Activated CD4-positive, alpha-beta T cell treated with anti-CD3 and anti-CD28 coated beads, Interleukin-2, amount 10 ng/mL, durations not matched to agents 7 days and 5 days (primary cell): ENCODE data around the gene ABCC11. TPM values are rescaled to one million over a fixed set of nuclear protein-coding genes. Genes with fewer than 3 reads are reported as not detected.
"Not testable (repeated sequence)": the region's sequence is repeated elsewhere in the genome, so short reads cannot be mapped to it uniquely, and the experiment has no call there.

ENCODE experiments used
- CTCF ChIA-PET: fragments of 350-600 bp; sonication (Branson Sonifier 250); formaldehyde crosslinking; loops from one replicate; lab custom pipeline; 2021; ENCODE audit warnings: antibody characterized with exemption; lab: Charles Lee
- POLR2A ChIA-PET: fragments of 350-600 bp; sonication (Branson Sonifier 250); formaldehyde crosslinking; loops from one replicate; lab custom pipeline; 2021; ENCODE audit warnings: antibody characterized with exemption; lab: Charles Lee
- DNase-seq: peaks from one replicate; pipeline ENCODE4 v3.0.0-alpha.2; 2020
- H3K27ac Mint-ChIP-seq: one replicate; pipeline ENCODE4 v1.8.0; 2021; ENCODE audit warnings: mild to moderate bottlenecking, moderate library complexity, mixed read lengths
- H3K27me3 Mint-ChIP-seq: one replicate; pipeline ENCODE4 v1.8.0; 2021; ENCODE audit warnings: mixed read lengths
- H3K36me3 Mint-ChIP-seq: one replicate; pipeline ENCODE4 v1.8.0; 2021; ENCODE audit warnings: low read depth, mixed read lengths
- H3K4me1 Mint-ChIP-seq: one replicate; pipeline ENCODE4 v1.8.0; 2021; ENCODE audit warnings: mixed read lengths
- H3K4me3 Mint-ChIP-seq: one replicate; pipeline ENCODE4 v1.8.0; 2021; ENCODE audit warnings: mild to moderate bottlenecking, moderate library complexity, mixed read lengths
- H3K9me3 Mint-ChIP-seq: one replicate; pipeline ENCODE4 v1.8.0; 2021; ENCODE audit warnings: mixed read lengths
- total RNA-seq, 2 experiments: library from RNA; stranded (reverse); gene quantifications; one replicate each; pipeline ENCODE4 v1.2.3, GENCODE V29; 2021

ABCC11 gene
- total RNA-seq, 2 experiments from 2014 or later: 0.10 TPM; not detected in 1

GRCh38 chr16:48188449-48189102 lies 58.8 kb downstream of the ABCC11 start:
- CTCF ChIA-PET: interaction anchor here (0.6 kb wide), 1 partner anchor 1850 kb away, joined by 3 read pairs; no protein-coding TSS in a partner anchor
- H3K27ac Mint-ChIP-seq: no peak overlapping the region
- no peak for DNase-seq
- H3K27me3 Mint-ChIP-seq: peaks cover 3% of the 10 kb centered on the region
- POLR2A ChIA-PET: no interaction called here
- H3K4me3 Mint-ChIP-seq: no peak overlapping the region
- no peaks in the 10 kb centered on the region for H3K9me3 Mint-ChIP-seq
- peaks cover 20% of the 10 kb centered on the region for H3K4me1 Mint-ChIP-seq
- H3K36me3 Mint-ChIP-seq: no peaks in the 10 kb centered on the region

DNA sequence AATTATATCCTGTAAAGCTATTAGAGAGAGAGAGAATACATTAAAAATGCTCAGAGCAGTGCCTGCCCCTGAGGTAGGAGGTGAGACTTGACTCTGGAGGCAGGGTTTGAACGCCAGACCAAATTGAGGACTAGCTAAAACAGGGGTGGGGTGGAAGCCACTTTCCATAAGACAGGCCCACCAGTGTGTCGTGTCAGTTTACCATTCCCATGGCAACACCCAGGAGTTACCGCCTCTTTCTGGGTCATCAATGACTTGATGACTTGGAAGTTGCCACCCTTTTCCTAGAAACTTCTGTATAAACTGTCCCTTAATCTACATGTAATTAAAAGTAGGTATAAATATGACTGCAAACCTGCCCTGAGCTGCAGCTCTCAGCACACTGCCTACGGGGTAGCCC lies 59.6 kb downstream of the ABCC11 start:
- Mint-ChIP-seq H3K27ac (no peak overlapping the region), H3K4me1 (peaks cover 20% of the 10 kb centered on the region), H3K4me3 (no peak overlapping the region), H3K36me3 (no peaks in the 10 kb centered on the region), H3K27me3 (peaks cover 3% of the 10 kb centered on the region), H3K9me3 (no peaks in the 10 kb centered on the region)
- no peak for DNase-seq
- ChIA-PET POLR2A (no interaction called here), CTCF (no interaction called here)

DNA sequence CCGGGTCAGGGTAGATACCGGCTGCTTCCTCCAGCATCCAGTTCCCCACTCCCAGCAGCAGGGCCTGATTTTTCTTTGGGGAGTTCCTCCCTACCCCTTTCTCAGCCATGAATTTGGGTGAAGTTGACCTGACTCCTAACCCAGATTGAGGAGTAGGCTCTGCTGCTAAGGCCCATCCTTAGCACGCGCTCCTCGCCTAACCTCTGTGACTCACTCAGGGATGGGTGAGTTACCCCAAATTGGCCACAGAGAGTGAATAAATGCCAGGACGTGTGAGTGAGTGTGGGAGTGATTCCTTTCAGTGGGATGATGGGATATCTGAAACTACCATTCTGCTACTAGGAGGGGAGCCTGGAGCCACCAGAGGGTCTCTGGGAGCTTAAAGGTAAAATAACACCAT lies 62.7 kb downstream of the ABCC11 start:
- ChIA-PET CTCF (interaction anchor here (1.1 kb wide), 1 partner anchor 438 kb away, joined by 4 read pairs; no protein-coding TSS in a partner anchor), POLR2A (no interaction called here)
- no peak overlapping the region for H3K4me3 Mint-ChIP-seq
- no peaks in the 10 kb centered on the region for H3K36me3 Mint-ChIP-seq
- no peak for DNase-seq
- no peaks in the 10 kb centered on the region for H3K9me3 Mint-ChIP-seq
- H3K27ac Mint-ChIP-seq: no peak overlapping the region
- H3K4me1 Mint-ChIP-seq: peaks cover 15% of the 10 kb centered on the region
- H3K27me3 Mint-ChIP-seq: peaks cover 3% of the 10 kb centered on the region

DNA sequence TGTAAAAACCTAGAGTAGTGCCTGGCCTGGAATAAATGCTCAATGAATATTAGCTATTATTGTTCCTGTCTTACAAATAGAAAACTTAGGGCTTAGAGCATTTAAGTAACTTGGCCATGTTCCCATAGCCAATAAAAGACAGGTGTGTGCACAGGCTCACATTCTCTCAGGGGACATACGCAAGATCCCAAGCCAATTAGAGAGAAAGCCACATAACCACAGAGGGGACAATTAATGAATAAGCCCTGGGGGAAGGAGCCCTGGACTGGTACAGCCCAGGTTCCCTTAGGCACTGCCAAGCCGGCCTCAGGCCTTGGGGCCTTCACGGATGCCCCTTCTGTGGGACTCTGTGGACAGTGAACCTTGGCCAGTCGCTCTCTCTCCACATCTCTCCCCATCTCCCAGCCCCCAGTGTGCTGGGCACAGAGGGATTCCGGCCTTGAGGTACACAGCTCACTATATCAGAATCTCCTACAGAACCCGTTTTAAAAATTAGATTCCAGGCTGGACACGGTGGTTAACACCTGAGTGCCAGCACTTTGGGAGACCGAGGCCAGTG lies 64.3 kb downstream of the ABCC11 start:
- H3K27ac Mint-ChIP-seq: no peak overlapping the region
- POLR2A ChIA-PET: no interaction called here
- no peaks in the 10 kb centered on the region for H3K9me3 Mint-ChIP-seq
- H3K4me3 Mint-ChIP-seq: no peak overlapping the region
- H3K36me3 Mint-ChIP-seq: no peaks in the 10 kb centered on the region
- CTCF ChIA-PET: interaction anchor here (0.8 to 2.2 kb wide), 2 partner anchors 10 to 440 kb away, joined by 3 to 6 read pairs; no protein-coding TSS in a partner anchor
- H3K27me3 Mint-ChIP-seq: peaks cover 3% of the 10 kb centered on the region
- DNase-seq: no peak
- H3K4me1 Mint-ChIP-seq: peaks cover 2% of the 10 kb centered on the region

DNA sequence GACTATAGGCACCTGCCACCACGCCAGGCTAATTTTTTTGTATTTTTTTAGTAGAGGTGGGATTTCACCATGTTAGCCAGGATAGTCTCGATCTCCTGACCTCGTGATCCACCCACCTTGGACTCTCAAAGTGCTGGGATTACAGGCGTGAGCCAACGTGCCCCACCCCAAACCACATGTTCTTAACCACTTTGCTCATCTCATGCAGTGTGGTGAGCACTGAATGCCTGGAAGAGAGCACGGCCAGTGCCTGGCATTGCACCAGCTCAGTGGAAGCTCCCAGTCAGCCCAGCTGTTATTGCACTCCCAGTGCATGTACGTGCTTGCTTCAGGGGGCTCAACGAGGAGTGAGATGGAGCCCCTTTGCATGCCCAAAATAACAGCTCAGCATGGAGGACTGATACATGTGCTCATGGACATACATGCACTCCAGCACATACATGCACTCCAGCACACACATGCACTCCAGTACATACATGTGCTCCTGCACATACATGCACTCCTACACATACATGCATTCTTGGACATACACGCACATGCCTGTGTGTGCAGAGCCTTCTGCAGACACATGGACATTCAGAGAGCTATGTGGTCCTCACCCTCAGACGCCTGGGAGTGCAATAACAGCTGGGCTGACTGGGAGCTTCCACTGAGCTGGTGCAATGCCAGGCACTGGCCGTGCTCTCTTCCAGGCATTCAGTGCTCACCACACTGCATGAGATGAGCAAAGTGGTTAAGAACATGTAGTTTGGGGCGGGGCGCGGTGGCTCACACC lies 65.4 kb downstream of the ABCC11 start:
- H3K27ac Mint-ChIP-seq, H3K9me3 Mint-ChIP-seq, DNase-seq, POLR2A ChIA-PET, H3K4me1 Mint-ChIP-seq, H3K36me3 Mint-ChIP-seq, H3K27me3 Mint-ChIP-seq, H3K4me3 Mint-ChIP-seq: not testable (repeated sequence)
- CTCF ChIA-PET: interaction anchor here (2.2 kb wide), 1 partner anchor 441 kb away, joined by 6 read pairs; no protein-coding TSS in a partner anchor

GRCh38 chr16:48180868-48181480 lies 66.4 kb downstream of the ABCC11 start:
- H3K9me3 Mint-ChIP-seq: no peaks in the 10 kb centered on the region
- POLR2A ChIA-PET: no interaction called here
- H3K27me3 Mint-ChIP-seq: peaks cover 5% of the 10 kb centered on the region
- no peaks in the 10 kb centered on the region for H3K4me1 Mint-ChIP-seq
- no peaks in the 10 kb centered on the region for H3K36me3 Mint-ChIP-seq
- no peak overlapping the region for H3K4me3 Mint-ChIP-seq
- CTCF ChIA-PET: no interaction called here
- DNase-seq: no peak
- no peak overlapping the region for H3K27ac Mint-ChIP-seq

DNA sequence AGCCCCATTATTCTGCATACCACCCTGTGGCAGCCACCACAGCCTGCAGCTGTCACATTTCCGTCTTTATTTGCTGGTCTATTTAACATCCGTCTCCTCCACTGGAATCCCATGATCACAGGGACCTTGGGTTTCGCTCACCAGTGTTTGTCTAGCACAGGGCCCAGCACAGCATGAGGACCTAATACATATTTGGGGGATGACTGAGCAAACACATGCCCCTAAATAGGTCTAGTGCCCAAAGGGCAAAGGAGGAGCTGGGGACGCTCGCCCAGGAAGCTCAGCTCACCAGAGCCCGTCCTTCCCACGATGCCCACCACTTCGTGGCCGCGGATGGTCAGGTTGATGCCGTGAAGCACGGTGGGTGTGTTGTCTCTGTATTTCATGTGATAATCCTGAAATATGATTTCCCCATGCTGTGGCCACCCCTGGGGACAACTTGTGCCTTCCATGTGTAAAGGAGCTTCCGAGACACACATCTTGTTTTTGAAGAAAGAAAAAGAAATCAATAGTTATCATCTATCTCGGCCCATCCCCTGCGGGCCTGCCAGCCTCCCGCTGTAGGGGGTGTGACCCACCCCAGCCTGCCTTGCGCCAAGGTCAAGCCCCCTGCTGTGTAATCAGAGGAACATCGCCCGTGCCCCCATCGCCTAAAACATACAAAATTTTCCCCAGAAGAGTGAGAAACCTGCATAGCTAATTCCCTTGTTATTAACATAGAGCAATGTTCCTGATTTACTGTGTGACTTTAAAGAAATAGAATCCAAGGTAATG lies 70.5 kb downstream of the ABCC11 start:
- no peaks in the 10 kb centered on the region for H3K36me3 Mint-ChIP-seq
- POLR2A ChIA-PET: no interaction called here
- H3K27me3 Mint-ChIP-seq: peaks cover 7% of the 10 kb centered on the region
- no peak overlapping the region for H3K4me3 Mint-ChIP-seq
- no peaks in the 10 kb centered on the region for H3K4me1 Mint-ChIP-seq
- H3K9me3 Mint-ChIP-seq: no peaks in the 10 kb centered on the region
- CTCF ChIA-PET: interaction anchor here (0.8 to 1.8 kb wide), 4 partner anchors 10 to 1035 kb away, joined by 3 to 5 read pairs (median 4); no protein-coding TSS in a partner anchor
- no peak overlapping the region for H3K27ac Mint-ChIP-seq
- DNase-seq: no peak

DNA sequence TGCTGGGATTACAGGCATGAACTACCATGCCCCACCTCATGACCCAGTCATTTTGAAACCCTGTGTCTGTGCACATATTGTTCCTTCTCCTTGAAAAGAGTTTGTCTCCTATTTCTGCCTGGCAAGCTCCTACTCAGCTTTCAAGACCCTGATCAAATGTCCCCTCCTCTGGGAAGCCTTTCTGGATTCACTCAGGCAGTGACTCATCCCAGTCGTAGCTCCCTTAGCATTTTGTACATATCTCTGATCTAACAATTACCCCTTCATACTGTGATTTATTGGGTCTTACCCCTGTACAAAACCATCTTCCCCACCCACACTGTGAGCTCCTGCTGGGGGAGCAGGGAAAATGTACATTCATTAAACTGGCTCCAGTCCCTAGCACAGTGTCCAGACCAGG lies 73.5 kb downstream of the ABCC11 start:
- ChIA-PET POLR2A (no interaction called here), CTCF (interaction anchor here (1.2 kb wide), 1 partner anchor 1030 kb away, joined by 3 read pairs; the partner anchor contains the start of gene NETO2)
- no peak overlapping the region for H3K4me3 Mint-ChIP-seq
- peaks cover 7% of the 10 kb centered on the region for H3K27me3 Mint-ChIP-seq
- no peaks in the 10 kb centered on the region for H3K36me3 Mint-ChIP-seq
- H3K9me3 Mint-ChIP-seq: no peaks in the 10 kb centered on the region
- no peak overlapping the region for H3K27ac Mint-ChIP-seq
- H3K4me1 Mint-ChIP-seq: no peaks in the 10 kb centered on the region
- no peak for DNase-seq

DNA sequence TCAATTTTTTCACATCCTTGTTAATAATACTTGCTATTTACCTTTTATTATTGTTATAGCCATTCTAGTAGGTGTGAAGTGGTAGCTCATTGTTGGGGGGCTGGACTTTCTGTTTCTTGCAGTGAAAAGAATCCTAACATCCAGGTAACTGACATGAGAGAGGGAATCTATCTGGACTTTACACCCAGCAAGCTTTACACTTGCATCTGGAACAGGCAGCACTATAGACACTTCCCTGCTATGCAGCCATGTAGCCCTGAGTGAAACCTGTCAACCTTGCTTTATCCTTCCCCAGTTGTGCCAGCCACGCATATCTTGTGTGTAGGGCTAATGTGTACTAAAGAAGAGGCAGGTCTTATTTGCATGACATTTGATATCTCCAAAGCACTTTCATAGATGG lies 74.7 kb downstream of the ABCC11 start:
- DNase-seq: no peak
- Mint-ChIP-seq H3K9me3 (no peaks in the 10 kb centered on the region), H3K36me3 (no peaks in the 10 kb centered on the region), H3K27ac (no peak overlapping the region), H3K27me3 (peaks cover 6% of the 10 kb centered on the region), H3K4me3 (no peak overlapping the region), H3K4me1 (no peaks in the 10 kb centered on the region)
- ChIA-PET POLR2A (no interaction called here), CTCF (interaction anchor here (0.7 to 0.9 kb wide), 2 partner anchors 13 to 662 kb away, joined by 3 read pairs; no protein-coding TSS in a partner anchor)

- no peak overlapping the region for H3K27ac Mint-ChIP-seq
- POLR2A ChIA-PET: no interaction called here
- H3K9me3 Mint-ChIP-seq: no peaks in the 10 kb centered on the region
- no peaks in the 10 kb centered on the region for H3K36me3 Mint-ChIP-seq
- H3K4me1 Mint-ChIP-seq: peaks cover 11% of the 10 kb centered on the region
- no peak overlapping the region for H3K4me3 Mint-ChIP-seq
- DNase-seq: no peak
- CTCF ChIA-PET: no interaction called here
- peaks cover 5% of the 10 kb centered on the region for H3K27me3 Mint-ChIP-seq
Measured at GRCh38 chr16:48169896-48170295, 77.4 kb downstream of the ABCC11 start.

GRCh38 chr16:48168075-48168474 lies 79.3 kb downstream of the ABCC11 start:
- POLR2A ChIA-PET: no interaction called here
- CTCF ChIA-PET: interaction anchor here (1.0 kb wide), 1 partner anchor 18 kb away, joined by 3 read pairs; no protein-coding TSS in a partner anchor
- DNase-seq: no peak
- H3K9me3 Mint-ChIP-seq: no peaks in the 10 kb centered on the region
- H3K4me1 Mint-ChIP-seq: peaks cover 14% of the 10 kb centered on the region
- no peak overlapping the region for H3K4me3 Mint-ChIP-seq
- no peak overlapping the region for H3K27ac Mint-ChIP-seq
- H3K36me3 Mint-ChIP-seq: no peaks in the 10 kb centered on the region
- H3K27me3 Mint-ChIP-seq: peaks cover 2% of the 10 kb centered on the region

GRCh38 chr16:48166617-48167016 lies 80.7 kb downstream of the ABCC11 start:
- H3K27me3 Mint-ChIP-seq, H3K4me3 Mint-ChIP-seq, H3K36me3 Mint-ChIP-seq, H3K27ac Mint-ChIP-seq, POLR2A ChIA-PET, H3K9me3 Mint-ChIP-seq, DNase-seq: not testable (repeated sequence)
- H3K4me1 Mint-ChIP-seq: peaks cover 14% of the 10 kb centered on the region
- CTCF ChIA-PET: interaction anchor here (2.5 to 5.2 kb wide), 3 partner anchors 9 to 1129 kb away, joined by 5 to 33 read pairs (median 10); partner anchors contain the start of gene NETO2
